GM21515 (cell line): ENCODE results near the gene TMPRSS3.

Experiments used
- ATAC-seq: cut with Tn5 transposase; IDR thresholded peaks from one replicate; pipeline ENCODE4 v1.9.1; 2021; ENCODE audit not compliant: unreplicated experiment

Gene TMPRSS3

DNA sequence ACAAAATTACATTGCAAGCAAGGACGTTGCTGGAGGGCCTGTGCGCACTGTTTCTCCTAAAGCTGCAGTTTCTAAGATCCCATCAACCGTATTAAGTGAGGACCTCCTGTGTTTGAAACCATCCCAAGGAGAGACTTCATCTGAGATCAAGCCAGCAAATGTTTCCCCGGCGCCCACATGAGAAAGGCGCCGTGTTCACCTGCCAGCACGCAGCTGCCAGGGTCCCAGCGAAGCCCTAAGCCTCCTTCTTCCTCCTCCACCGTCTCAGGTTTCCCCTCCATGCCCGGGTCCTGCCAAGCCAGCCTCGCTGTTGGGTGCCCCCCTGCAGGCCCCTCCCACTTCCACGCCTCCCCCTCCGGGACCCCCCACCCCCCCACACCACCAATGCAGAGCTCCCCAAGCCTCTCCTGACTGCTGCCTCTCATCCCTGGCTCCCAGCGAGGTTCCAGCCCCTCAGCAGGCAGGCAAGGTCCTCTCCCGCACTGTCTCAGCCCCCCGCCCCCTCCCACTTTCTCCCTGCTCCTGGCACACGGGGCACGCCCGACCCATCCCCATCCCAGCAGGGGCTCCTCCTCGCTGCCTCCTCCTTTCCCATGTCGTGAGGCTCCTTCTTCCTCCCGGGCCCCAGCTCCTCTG, 20.9 kb downstream of the TMPRSS3 start:
- ATAC-seq: no peak

- no peak for ATAC-seq
Observed at GRCh38 chr21:42374457-42374856, 21.4 kb downstream of the TMPRSS3 start.

GRCh38 chr21:42373908-42374455, 21.9 kb downstream of the TMPRSS3 start:
- ATAC-seq: no peak

- ATAC-seq: no peak
Observed at GRCh38 chr21:42373196-42373907, 22.5 kb downstream of the TMPRSS3 start.

GRCh38 chr21:42370894-42371654, 24.8 kb downstream of the TMPRSS3 start:
- no peak for ATAC-seq

- no peak for ATAC-seq
Observed at GRCh38 chr21:42369821-42370220, 26.0 kb downstream of the TMPRSS3 start.

- ATAC-seq: no peak
Observed at GRCh38 chr21:42367367-42368165, 28.3 kb downstream of the TMPRSS3 start.

DNA sequence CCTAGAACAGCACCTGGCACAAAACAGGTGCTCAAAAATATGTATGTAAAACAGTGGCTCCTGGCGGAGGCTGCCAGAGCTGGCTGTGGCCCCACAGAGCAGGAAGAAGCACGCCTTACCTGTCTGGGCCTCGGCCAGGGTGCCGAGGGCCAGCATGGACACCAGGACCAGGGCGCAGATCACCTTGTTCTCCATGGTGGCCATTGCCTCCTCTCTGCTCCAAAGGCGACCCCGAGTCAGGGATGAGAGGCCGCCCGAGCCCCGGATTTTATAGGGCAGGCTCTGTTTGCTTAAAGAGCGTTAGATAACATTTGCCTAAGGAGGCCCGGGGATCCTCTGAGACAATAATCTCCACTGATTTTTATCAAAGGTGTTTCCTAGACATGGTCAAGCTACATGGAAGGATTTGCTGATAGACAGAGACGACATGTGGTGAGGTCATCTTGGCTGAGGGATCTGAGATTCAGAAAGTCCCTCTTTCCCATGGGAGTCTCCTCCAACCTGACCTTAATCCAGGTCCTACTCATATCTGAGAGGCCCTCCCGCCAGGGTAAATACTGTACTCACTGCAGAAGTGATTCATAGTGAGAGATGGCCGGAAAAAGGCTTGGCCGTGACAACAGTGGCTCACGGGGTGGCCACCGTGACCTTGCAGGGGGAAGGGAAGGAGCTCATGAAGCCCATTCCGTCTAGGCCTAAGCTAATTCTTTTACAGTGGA, 29.4 kb downstream of the TMPRSS3 start, which contains the start of gene TFF1:
Gene TFF1 (minus strand): TSS at position 244 of the 719 bp plus-strand sequence. CDS start 40 bp downstream, at position 204.
- no peak for ATAC-seq

- no peak for ATAC-seq
Observed at GRCh38 chr21:42365770-42366169, 30.1 kb downstream of the TMPRSS3 start.

- ATAC-seq: no peak
Observed at GRCh38 chr21:42364304-42364865, 31.5 kb downstream of the TMPRSS3 start.

DNA sequence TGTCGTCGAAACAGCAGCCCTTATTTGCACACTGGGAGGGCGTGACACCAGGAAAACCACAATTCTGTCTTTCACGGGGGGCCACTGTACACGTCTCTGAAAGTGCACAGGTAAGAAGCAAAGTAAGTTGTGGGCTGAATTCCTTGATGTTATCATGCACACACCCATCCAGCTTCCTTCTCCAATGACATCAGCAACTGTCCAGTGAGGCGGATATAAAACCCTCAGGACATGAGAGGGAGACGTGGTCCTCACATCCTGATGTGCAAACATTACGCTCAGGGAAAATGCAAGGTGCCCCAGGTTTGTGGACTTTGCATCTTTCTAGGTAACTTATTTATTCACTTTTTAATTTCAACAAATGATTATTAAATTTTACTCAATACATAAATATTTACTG, 32.5 kb downstream of the TMPRSS3 start:
- ATAC-seq: no peak

DNA sequence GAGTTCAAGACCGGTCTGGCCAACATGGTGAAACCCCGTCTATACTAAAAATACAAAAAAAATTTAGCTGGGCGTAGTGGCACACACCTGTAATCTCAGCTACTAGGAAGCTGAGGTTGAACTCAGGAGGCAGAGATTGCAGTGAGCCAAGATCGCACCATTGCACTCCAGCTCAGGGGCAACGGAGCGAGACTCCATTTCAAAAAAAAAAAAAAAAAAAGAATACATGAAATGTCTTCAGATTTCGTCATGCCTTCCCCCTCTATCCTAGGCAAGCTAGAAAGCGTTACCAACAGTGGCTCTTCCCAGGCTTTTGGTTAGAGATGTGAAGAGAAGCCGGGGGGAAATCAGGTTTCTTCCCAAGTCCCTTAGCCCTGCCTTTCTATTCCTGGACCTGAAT, 33.2 kb downstream of the TMPRSS3 start:
- ATAC-seq: no peak

- no peak for ATAC-seq
Observed at GRCh38 chr21:42362198-42362597, 33.7 kb downstream of the TMPRSS3 start.

DNA sequence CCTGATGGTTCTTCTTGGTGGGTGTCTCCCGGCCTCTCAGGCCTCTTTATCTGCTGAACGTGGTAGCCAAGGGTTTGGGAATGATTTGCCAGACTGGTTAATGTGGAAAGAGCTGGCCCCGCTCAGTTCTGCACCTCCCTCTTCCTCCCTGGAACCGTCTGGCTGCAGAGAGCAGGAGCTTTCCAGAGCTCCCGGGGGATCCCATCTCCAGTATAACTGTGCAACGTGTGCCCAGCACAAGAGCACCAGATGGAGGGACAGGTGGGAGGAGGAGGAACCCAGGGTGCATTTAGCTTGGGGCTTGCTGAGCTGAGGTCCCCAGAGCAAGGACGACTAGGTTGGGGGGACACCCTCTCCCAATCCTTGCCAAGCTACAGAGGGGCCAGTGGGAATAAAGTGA, 34.6 kb downstream of the TMPRSS3 start:
- no peak for ATAC-seq

GRCh38 chr21:42360317-42360716, 35.5 kb downstream of the TMPRSS3 start:
- ATAC-seq: no peak

GRCh38 chr21:42358937-42359336, 36.9 kb downstream of the TMPRSS3 start:
- no peak for ATAC-seq

DNA sequence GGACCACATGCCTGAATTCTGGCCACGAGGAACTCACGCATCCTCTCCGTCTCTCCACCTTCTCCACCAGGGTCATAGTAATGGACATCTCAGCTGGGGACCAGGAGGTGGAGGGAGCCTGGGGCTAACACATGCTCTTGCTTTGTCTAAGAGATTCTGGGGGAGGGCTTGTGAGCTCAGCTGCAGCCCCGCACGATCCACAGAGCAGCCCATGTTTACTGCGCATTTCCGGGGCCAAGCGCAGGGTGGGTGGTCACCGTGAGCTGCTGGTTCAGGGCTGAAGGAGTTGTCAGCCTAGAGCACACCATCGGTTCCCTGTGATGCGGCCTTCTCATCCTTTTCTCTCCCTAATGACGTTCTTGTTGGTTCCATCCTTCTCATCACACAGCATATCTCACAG, 37.6 kb downstream of the TMPRSS3 start:
- no peak for ATAC-seq

DNA sequence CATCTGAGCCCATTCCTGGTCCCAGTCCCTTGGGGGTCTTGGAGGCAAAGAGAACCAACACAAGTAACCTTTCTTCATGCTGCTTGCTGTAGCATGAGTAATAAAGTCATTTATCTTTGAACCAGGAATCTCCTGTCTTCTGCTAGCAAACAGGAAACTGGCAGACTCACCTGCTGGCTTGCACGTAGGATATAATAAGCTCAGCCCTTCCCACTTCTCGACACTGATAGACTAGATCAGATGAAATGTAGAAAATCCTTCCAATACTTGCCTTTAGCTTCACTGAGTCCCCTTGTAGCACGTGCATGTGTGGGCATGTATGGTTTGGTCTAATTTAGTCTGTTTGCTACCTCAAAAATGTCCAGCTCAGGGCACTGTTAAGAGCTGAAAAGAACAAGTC, 38.5 kb downstream of the TMPRSS3 start:
- no peak for ATAC-seq

GRCh38 chr21:42356650-42357049, 39.2 kb downstream of the TMPRSS3 start:
- no peak for ATAC-seq

GRCh38 chr21:42356046-42356445, 39.8 kb downstream of the TMPRSS3 start:
- no peak for ATAC-seq
